ENCODE measurements around the gene BEST2.

DNA sequence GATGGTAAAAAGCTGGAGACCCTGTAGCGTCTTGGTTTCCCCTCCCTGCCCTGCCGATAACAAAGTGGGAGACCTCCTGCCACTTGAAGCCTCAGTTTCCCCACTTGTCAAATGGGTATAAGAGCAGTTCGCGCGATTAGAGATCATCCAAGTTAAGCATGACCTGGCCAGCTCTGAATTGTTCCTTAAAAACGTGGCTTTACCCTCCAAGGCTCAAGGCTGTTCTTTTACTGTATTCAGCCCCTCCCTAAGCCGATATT is 28.3 kb upstream of the BEST2 start:
- TF ChIP-seq, protein P1, sequence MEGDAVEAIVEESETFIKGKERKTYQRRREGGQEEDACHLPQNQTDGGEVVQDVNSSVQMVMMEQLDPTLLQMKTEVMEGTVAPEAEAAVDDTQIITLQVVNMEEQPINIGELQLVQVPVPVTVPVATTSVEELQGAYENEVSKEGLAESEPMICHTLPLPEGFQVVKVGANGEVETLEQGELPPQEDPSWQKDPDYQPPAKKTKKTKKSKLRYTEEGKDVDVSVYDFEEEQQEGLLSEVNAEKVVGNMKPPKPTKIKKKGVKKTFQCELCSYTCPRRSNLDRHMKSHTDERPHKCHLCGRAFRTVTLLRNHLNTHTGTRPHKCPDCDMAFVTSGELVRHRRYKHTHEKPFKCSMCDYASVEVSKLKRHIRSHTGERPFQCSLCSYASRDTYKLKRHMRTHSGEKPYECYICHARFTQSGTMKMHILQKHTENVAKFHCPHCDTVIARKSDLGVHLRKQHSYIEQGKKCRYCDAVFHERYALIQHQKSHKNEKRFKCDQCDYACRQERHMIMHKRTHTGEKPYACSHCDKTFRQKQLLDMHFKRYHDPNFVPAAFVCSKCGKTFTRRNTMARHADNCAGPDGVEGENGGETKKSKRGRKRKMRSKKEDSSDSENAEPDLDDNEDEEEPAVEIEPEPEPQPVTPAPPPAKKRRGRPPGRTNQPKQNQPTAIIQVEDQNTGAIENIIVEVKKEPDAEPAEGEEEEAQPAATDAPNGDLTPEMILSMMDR (conservative IDR thresholded peaks at IDR 0.05; ENCODE audit: low read length): no peak
- TF ChIP-seq EZH2phosphoT487 (IDR thresholded peaks at IDR 0.05; ENCODE audit: borderline replicate concordance): no peak

Data from Loucy (cell line).